Fibroblast of pulmonary artery (primary cell): ENCODE results near the gene RPS21.
"Not testable (repeated sequence)": the region's sequence is repeated elsewhere in the genome, so short reads cannot be mapped to it uniquely, and the experiment has no call there.

ENCODE experiments used
- DNase-seq: peaks from one replicate; pipeline ENCODE4 v3.0.0-alpha.2; 2010; ENCODE audit warnings: low read depth
- H3K4me3 ChIP-seq: replicated peaks from 2 replicates; pipeline ENCODE4 v1.5.1; 2011; ENCODE audit warnings: low read depth, mild to moderate bottlenecking, control low read depth, low read length, moderate library complexity
- CTCF ChIP-seq: IDR thresholded peaks from 2 replicates; pipeline ENCODE4 v1.5.1; 2011; ENCODE audit warnings: mild to moderate bottlenecking, control low read depth, low read length, inconsistent platforms; ENCODE audit errors: missing control alignments

RPS21 gene

GRCh38 chr20:62370115-62370806 lies 16.6 kb upstream of the RPS21 start:
- no peak overlapping the region for H3K4me3 ChIP-seq
- TF ChIP-seq CTCF = no peak
- peak; percentile 75 for DNase-seq

GRCh38 chr20:62370807-62371587 lies 15.9 kb upstream of the RPS21 start:
- DNase-seq = no peak
- no peak overlapping the region for H3K4me3 ChIP-seq
- TF ChIP-seq CTCF = no peak

- no peak for TF ChIP-seq CTCF
- H3K4me3 ChIP-seq = no peak overlapping the region
- no peak for DNase-seq
Measured at GRCh38 chr20:62371588-62372041, 15.3 kb upstream of the RPS21 start.

GRCh38 chr20:62372042-62372993 lies 14.6 kb upstream of the RPS21 start:
- no peak for TF ChIP-seq CTCF
- no peak overlapping the region for H3K4me3 ChIP-seq
- no peak for DNase-seq

GRCh38 chr20:62373631-62374179 lies 13.2 kb upstream of the RPS21 start:
- not testable (repeated sequence) for DNase-seq

GRCh38 chr20:62374331-62375152 lies 12.4 kb upstream of the RPS21 start:
- H3K4me3 ChIP-seq = no peak overlapping the region
- no peak for DNase-seq
- TF ChIP-seq CTCF = no peak

More at GRCh38 chr20:62373631-62374179, 13.2 kb upstream of the RPS21 start:
- H3K4me3 ChIP-seq = not testable (repeated sequence)
